ENCODE measurements around the gene ZNF530. TPM values are rescaled to one million over a fixed set of nuclear protein-coding genes. Genes with fewer than 3 reads are reported as not detected.

The ZNF530 gene
- polyA plus RNA-seq, 3 donors = 0.72 to 1.3 (median 0.84) TPM

DNA sequence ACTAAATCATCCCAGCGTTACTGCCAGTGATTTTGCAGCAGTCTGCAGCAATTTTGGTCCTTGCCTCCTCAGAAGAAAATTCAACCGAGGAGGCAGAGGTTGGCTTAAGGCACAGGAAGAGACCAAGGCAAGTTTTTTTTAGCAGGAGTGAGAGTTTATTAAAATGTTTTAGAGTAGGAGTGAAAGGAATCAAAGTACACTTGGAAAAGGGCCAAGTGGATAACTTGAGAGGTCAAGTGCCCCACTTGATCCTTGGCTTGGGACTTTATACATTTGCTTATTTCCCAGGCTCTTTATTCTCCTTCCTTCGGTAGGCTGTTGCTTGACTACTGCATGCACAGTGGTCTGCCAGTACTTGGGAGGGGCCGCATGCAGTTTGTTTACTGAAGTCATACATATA lies 11.4 kb downstream of the ZNF530 start:
- Mint-ChIP-seq H3K4me3 (no peak overlapping the region), H3K36me3 (peaks cover 29 to 34% of the 10 kb centered on the region in 2 donors), H3K27me3 (ENCODE audit: low read depth in 3 of 3) (peaks cover 0 to 8% (median 2%) of the 10 kb centered on the region in 3 donors), H3K27ac (no peak overlapping the region), H3K9me3 (peaks cover 52 to 88% (median 77%) of the 10 kb centered on the region in 7 donors), H3K4me1 (peaks cover 12% of the 10 kb centered on the region)
- no peak overlapping the region for H3K4me2 ChIP-seq (replicated peaks; ENCODE audit: extremely low read depth, low read length, poor library complexity, severe bottlenecking)
- no peak overlapping the region for H3K27ac ChIP-seq (ENCODE audit: low read depth in 1 of 2, low read length in 2 of 2)
- peaks cover 21% of the 10 kb centered on the region for H3K79me2 ChIP-seq (ENCODE audit: insufficient read depth, low read length)
- H3K4me3 ChIP-seq (replicated peaks in 1 of 3; ENCODE audit: low read depth in 2 of 3, low read length in 3 of 3) = no peak overlapping the region
- peaks cover 71 to 78% of the 10 kb centered on the region in 2 donors for H3K9me3 ChIP-seq (replicated peaks in 1 of 2; ENCODE audit: control insufficient read depth in 1 of 2, insufficient read depth in 1 of 2, low read length in 2 of 2)
- H3K9ac ChIP-seq (ENCODE audit: insufficient read depth, low read length, poor library complexity, severe bottlenecking) = no peak overlapping the region
- peaks cover 8 to 35% of the 10 kb centered on the region in 2 donors for H3K36me3 ChIP-seq (replicated peaks in 1 of 2; ENCODE audit: control insufficient read depth in 1 of 2, insufficient read depth in 2 of 2, low read length in 2 of 2)
- H4K20me1 ChIP-seq (ENCODE audit: insufficient read depth, low read length) = no peaks in the 10 kb centered on the region
- WGBS (ENCODE audit: insufficient coverage) = no CpG with 5 or more reads among the region's 4 CpGs
- DNase-seq = no peak
- peaks cover 12 to 15% of the 10 kb centered on the region in 2 donors for H3K4me1 ChIP-seq (ENCODE audit: control insufficient read depth in 1 of 2, insufficient read depth in 2 of 2, low read length in 2 of 2)
- no peaks in the 10 kb centered on the region for H3K27me3 ChIP-seq (ENCODE audit: control insufficient read depth in 2 of 2, insufficient read depth in 2 of 2, low read length in 2 of 2)
- H2AFZ ChIP-seq (ENCODE audit: insufficient read depth, low read depth, low read length, poor library complexity, severe bottlenecking) = no peak overlapping the region
- intact Hi-C loops (cut with micrococcal nuclease) = no loop called here
- TF ChIP-seq, protein P1, sequence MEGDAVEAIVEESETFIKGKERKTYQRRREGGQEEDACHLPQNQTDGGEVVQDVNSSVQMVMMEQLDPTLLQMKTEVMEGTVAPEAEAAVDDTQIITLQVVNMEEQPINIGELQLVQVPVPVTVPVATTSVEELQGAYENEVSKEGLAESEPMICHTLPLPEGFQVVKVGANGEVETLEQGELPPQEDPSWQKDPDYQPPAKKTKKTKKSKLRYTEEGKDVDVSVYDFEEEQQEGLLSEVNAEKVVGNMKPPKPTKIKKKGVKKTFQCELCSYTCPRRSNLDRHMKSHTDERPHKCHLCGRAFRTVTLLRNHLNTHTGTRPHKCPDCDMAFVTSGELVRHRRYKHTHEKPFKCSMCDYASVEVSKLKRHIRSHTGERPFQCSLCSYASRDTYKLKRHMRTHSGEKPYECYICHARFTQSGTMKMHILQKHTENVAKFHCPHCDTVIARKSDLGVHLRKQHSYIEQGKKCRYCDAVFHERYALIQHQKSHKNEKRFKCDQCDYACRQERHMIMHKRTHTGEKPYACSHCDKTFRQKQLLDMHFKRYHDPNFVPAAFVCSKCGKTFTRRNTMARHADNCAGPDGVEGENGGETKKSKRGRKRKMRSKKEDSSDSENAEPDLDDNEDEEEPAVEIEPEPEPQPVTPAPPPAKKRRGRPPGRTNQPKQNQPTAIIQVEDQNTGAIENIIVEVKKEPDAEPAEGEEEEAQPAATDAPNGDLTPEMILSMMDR (IDR thresholded peaks at IDR 0.05) = no peak

DNA sequence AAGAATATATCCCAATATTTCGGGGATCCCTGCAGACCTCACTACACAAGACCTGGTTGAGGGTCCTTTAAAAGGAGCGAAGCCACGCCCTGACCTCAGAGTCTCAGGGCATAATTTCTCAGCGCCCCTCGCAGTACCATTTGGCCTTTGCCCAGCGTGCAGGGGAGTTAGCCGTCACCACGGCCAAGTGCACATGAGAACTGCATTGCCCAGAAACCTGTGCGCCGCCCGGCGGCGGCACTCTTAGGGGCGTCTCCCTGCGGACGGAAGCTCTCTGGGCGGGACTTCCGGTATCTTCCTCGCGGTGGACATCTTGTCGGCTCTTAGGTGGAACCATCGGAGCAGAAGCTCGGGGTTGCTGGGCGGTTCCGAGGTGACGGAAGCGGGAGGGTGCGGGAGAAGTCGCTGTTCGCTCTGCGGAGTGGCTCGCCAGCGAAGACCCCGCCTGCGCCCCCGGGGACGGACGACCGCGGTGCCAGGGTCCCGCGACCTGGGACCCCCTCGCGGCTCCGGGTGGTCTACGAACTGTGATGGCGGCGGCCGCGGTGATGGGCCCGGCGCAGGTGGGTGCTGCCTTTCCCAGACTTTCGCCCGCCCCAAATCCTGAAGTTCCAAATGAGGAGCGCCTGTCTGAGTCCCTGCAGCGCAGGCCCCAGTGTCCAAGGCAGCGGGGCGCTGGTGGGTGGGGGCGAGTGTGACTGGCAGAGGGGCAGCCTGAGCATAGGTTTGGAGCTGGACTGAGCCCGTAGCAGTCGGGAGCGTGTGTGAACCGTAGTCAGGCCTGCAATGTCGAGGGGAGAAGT lies 14.5 kb downstream of the ZNF530 start, which contains the start of gene ZNF134:
TSS of gene ZNF134 (plus strand) at position 302 of the 803 bp plus-strand sequence. CDS start 5,227 bp downstream, outside the sequence.
- intact Hi-C loops (cut with micrococcal nuclease) = no loop called here
- Mint-ChIP-seq H3K27ac (peak within 1 kb of the TSS; percentile 10 to 86 (median 41)), H3K36me3 (peaks cover 42 to 46% of the 10 kb centered on the region in 2 donors), H3K4me3 (peak within 1 kb of the TSS; percentile 84 to 97), H3K27me3 (ENCODE audit: low read depth in 3 of 3) (peaks cover 0 to 5% (median 2%) of the 10 kb centered on the region in 3 donors), H3K4me1 (peaks cover 12% of the 10 kb centered on the region), H3K9me3 (peaks cover 59 to 89% (median 76%) of the 10 kb centered on the region in 7 donors)
- Histone ChIP-seq H3K9ac (ENCODE audit: insufficient read depth, low read length, poor library complexity, severe bottlenecking) (peak within 1 kb of the TSS; percentile 91), H3K36me3 (replicated peaks in 1 of 2; ENCODE audit: control insufficient read depth in 1 of 2, insufficient read depth in 2 of 2, low read length in 2 of 2) (peaks cover 25 to 40% of the 10 kb centered on the region in 2 donors), H3K27ac (ENCODE audit: low read depth in 1 of 2, low read length in 2 of 2) (peak within 1 kb of the TSS in 1 of 2 donors; percentile 88), H4K20me1 (ENCODE audit: insufficient read depth, low read length) (no peaks in the 10 kb centered on the region), H3K79me2 (ENCODE audit: insufficient read depth, low read length) (peaks cover 43% of the 10 kb centered on the region), H3K4me1 (ENCODE audit: control insufficient read depth in 1 of 2, insufficient read depth in 2 of 2, low read length in 2 of 2) (peaks cover 12 to 15% of the 10 kb centered on the region in 2 donors), H3K4me2 (replicated peaks; ENCODE audit: extremely low read depth, low read length, poor library complexity, severe bottlenecking) (peak within 1 kb of the TSS; percentile 99), H2AFZ (ENCODE audit: insufficient read depth, low read depth, low read length, poor library complexity, severe bottlenecking) (peak within 1 kb of the TSS; percentile 97), H3K4me3 (replicated peaks in 1 of 3; ENCODE audit: low read depth in 2 of 3, low read length in 3 of 3) (peak within 1 kb of the TSS; percentile 73 to 97 (median 89)), H3K9me3 (replicated peaks in 1 of 2; ENCODE audit: control insufficient read depth in 1 of 2, insufficient read depth in 1 of 2, low read length in 2 of 2) (peaks cover 71 to 78% of the 10 kb centered on the region in 2 donors), H3K27me3 (ENCODE audit: control insufficient read depth in 2 of 2, insufficient read depth in 2 of 2, low read length in 2 of 2) (no peaks in the 10 kb centered on the region)
- TF ChIP-seq, protein P1 (IDR thresholded peaks at IDR 0.05) = no peak
- DNase-seq = peak; percentile 85 to 90 (median 90)
- WGBS (ENCODE audit: insufficient coverage) = 2% methylated on average over 64 of the region's 64 CpGs

All from CD14-positive monocyte (primary cell).